H1 (cell line): ENCODE data around the gene PAWR. TPM values are rescaled to one million over a fixed set of nuclear protein-coding genes. Genes with fewer than 3 reads are reported as not detected.

Experiments
- CTCF ChIA-PET: fragments of 300-600 bp; sonication (Branson Sonifier 250); formaldehyde crosslinking; loops from one replicate; lab custom pipeline; 2021; ENCODE audit not compliant: partially characterized antibody; lab: Charles Lee
- POLR2A ChIA-PET: fragments of 300-600 bp; sonication (Branson Sonifier 250); formaldehyde crosslinking; loops from one replicate; lab custom pipeline; 2021; ENCODE audit warnings: inconsistent platforms; ENCODE audit not compliant: partially characterized antibody; lab: Charles Lee
- DNase-seq, 2 experiments: peaks; one replicate each; pipeline versions ENCODE4 v3.0.0 to v3.0.0-alpha.2; 2010 to 2022; ENCODE audit warnings: low spot score in 2 of 2, low read depth in 1 of 2, mixed read lengths in 1 of 2
- FAIRE-seq: peaks from 2 replicates; lab custom pipeline; 2011; peaks lifted over from hg19 to GRCh38; lab: Jason Lieb, UNC
- H2AFZ ChIP-seq: 2 replicates; pipeline ENCODE4 v1.8.1; 2012; ENCODE audit warnings: low read length, inconsistent platforms
- H2AK5ac ChIP-seq: 2 replicates; pipeline ENCODE4 v1.6.1; 2013; ENCODE audit warnings: low read depth, low read length
- H2BK120ac ChIP-seq: replicated peaks from 2 replicates; pipeline ENCODE3; 2013; ENCODE audit warnings: low read depth, low read length, inconsistent platforms
- H2BK12ac ChIP-seq: 2 replicates; pipeline ENCODE4 v1.6.1; 2013; ENCODE audit warnings: low read depth, low read length
- H2BK15ac ChIP-seq: 2 replicates; pipeline ENCODE4 v1.6.1; 2013; ENCODE audit warnings: low read length
- H2BK20ac ChIP-seq: 2 replicates; pipeline ENCODE4 v1.6.1; 2013; ENCODE audit warnings: low read length
- H2BK5ac ChIP-seq: 2 replicates; pipeline ENCODE4 v1.6.1; 2013; ENCODE audit warnings: low read depth, low read length
- H3K14ac ChIP-seq: 2 replicates; pipeline ENCODE4 v1.6.1; 2013; ENCODE audit warnings: inconsistent platforms; ENCODE audit not compliant: insufficient read length
- H3K18ac ChIP-seq: 2 replicates; pipeline ENCODE4 v1.6.1; 2013; ENCODE audit warnings: low read length; ENCODE audit errors: extremely low read depth
- H3K23ac ChIP-seq: 2 replicates; pipeline ENCODE4 v1.6.1; 2013; ENCODE audit warnings: inconsistent platforms; ENCODE audit not compliant: insufficient read length
- H3K23me2 ChIP-seq: 2 replicates; pipeline ENCODE4 v1.6.1; 2013; ENCODE audit warnings: low read depth, low read length
- H3K27ac ChIP-seq: 2 replicates; pipeline ENCODE4 v1.6.1; 2011; ENCODE audit warnings: low read depth, low read length, inconsistent platforms
- H3K27me3 ChIP-seq, 4 experiments: replicated peaks in 1 of 4; 1 replicate in 1 of 4; 2 replicates in 3 of 4; pipeline versions ENCODE4 v1.6.1 to v1.8.1; 2011 to 2013; ENCODE audit warnings: low read length in 3 of 4, mild to moderate bottlenecking in 3 of 4, inconsistent platforms in 2 of 4, mixed read lengths in 2 of 4, moderate library complexity in 1 of 4; ENCODE audit not compliant: control insufficient read depth in 3 of 4, insufficient read depth in 3 of 4; ENCODE audit errors: extremely low read depth in 1 of 4
- H3K36me3 ChIP-seq, 4 experiments: 2 replicates each; pipeline versions ENCODE4 v1.6.1 to v1.8.1; 2011 to 2013; ENCODE audit warnings: mild to moderate bottlenecking in 4 of 4, low read length in 3 of 4, moderate library complexity in 2 of 4, control low read depth in 1 of 4, inconsistent platforms in 1 of 4; ENCODE audit not compliant: insufficient read depth in 4 of 4, control insufficient read depth in 2 of 4
- H3K4ac ChIP-seq: replicated peaks from 2 replicates; pipeline ENCODE3; 2013; ENCODE audit warnings: low read length, low read depth, mixed read lengths, inconsistent platforms; ENCODE audit not compliant: insufficient read length
- H3K4me1 ChIP-seq, 4 experiments: replicated peaks in 1 of 4; 1 replicate in 1 of 4; 2 replicates in 3 of 4; pipeline versions ENCODE4 v1.6.1 to v1.8.1; 2011 to 2013; ENCODE audit warnings: low read length in 3 of 4, inconsistent platforms in 2 of 4, mixed read lengths in 1 of 4; ENCODE audit not compliant: insufficient read depth in 4 of 4, control insufficient read depth in 3 of 4
- H3K4me2 ChIP-seq, 2 experiments: 2 replicates each; pipeline versions ENCODE4 v1.6.1 to v1.8.1; 2011 to 2013; ENCODE audit warnings: low read depth in 2 of 2, low read length in 2 of 2, control low read depth in 1 of 2, inconsistent platforms in 1 of 2, mild to moderate bottlenecking in 1 of 2; ENCODE audit not compliant: insufficient read depth in 1 of 2
- H3K4me3 ChIP-seq, 4 experiments: fragments of 200-600, 300-600 bp in 1 of 4; sonication (generic), shearing (Covaris generic), sonication (Bioruptor Twin) in 1 of 4; 2 replicates each; pipeline versions ENCODE4 v1.5.1 to v1.8.1; 2011 to 2016; ENCODE audit warnings: low read length in 4 of 4, low read depth in 3 of 4, control low read depth in 2 of 4, inconsistent platforms in 2 of 4, mild to moderate bottlenecking in 2 of 4, mixed read lengths in 1 of 4, moderate library complexity in 1 of 4; ENCODE audit not compliant: insufficient read depth in 2 of 4; ENCODE audit errors: extremely low read depth in 1 of 4
- H3K56ac ChIP-seq: replicated peaks from 2 replicates; pipeline ENCODE3; 2013; ENCODE audit warnings: low read depth, mild to moderate bottlenecking, mixed read lengths, low read length, inconsistent platforms; ENCODE audit not compliant: insufficient read length
- H3K79me1 ChIP-seq: 2 replicates; pipeline ENCODE4 v1.6.1; 2013; ENCODE audit warnings: low read depth, low read length, control low read depth
- H3K79me2 ChIP-seq, 2 experiments: 2 replicates each; pipeline versions ENCODE4 v1.6.1 to v1.8.1; 2012 to 2013; ENCODE audit warnings: low read length in 2 of 2, mild to moderate bottlenecking in 2 of 2, inconsistent platforms in 1 of 2; ENCODE audit not compliant: insufficient read depth in 2 of 2, control insufficient read depth in 1 of 2
- H3K9ac ChIP-seq, 4 experiments: replicated peaks in 1 of 4; 1 replicate in 1 of 4; 2 replicates in 3 of 4; pipeline versions ENCODE4 v1.6.1 to v1.8.1; 2011 to 2013; ENCODE audit warnings: low read depth in 3 of 4, low read length in 3 of 4, control low read depth in 2 of 4, mild to moderate bottlenecking in 2 of 4, moderate library complexity in 2 of 4, inconsistent platforms in 1 of 4; ENCODE audit errors: extremely low read depth in 1 of 4
- H3K9me3 ChIP-seq, 2 experiments: 2 replicates each; pipeline versions ENCODE4 v1.6.1 to v1.8.1; 2012 to 2013; ENCODE audit warnings: mild to moderate bottlenecking in 2 of 2, moderate library complexity in 2 of 2, control low read depth in 1 of 2, inconsistent platforms in 1 of 2, low read depth in 1 of 2, low read length in 1 of 2, mixed read lengths in 1 of 2; ENCODE audit not compliant: insufficient read depth in 2 of 2
- H4K20me1 ChIP-seq, 2 experiments: replicated peaks in 1 of 2; 2 replicates each; pipeline versions ENCODE3 to v1.8.1; 2011 to 2013; ENCODE audit warnings: inconsistent platforms in 2 of 2, low read length in 2 of 2, mild to moderate bottlenecking in 1 of 2; ENCODE audit not compliant: insufficient read depth in 2 of 2, control insufficient read depth in 1 of 2
- H4K5ac ChIP-seq: 2 replicates; pipeline ENCODE4 v1.6.1; 2013; ENCODE audit warnings: low read length, low read depth, mixed read lengths, inconsistent platforms; ENCODE audit not compliant: insufficient read length
- H4K8ac ChIP-seq: 2 replicates; pipeline ENCODE4 v1.8.0; 2013; ENCODE audit warnings: mild to moderate bottlenecking, moderate library complexity, low read length, inconsistent platforms; ENCODE audit not compliant: insufficient read depth; ENCODE audit errors: extremely low read depth
- H4K91ac ChIP-seq: replicated peaks from 2 replicates; pipeline ENCODE3; 2013; ENCODE audit warnings: low read length, mixed read lengths, inconsistent platforms; ENCODE audit not compliant: insufficient read length
- BACH1 ChIP-seq: IDR thresholded peaks from 2 replicates; pipeline ENCODE4 v1.6.1; 2012; ENCODE audit warnings: low read length, improper control_type of control experiment
- CBX5 ChIP-seq: fragments of 300-800, 300-1000 bp; sonication (generic); IDR thresholded peaks from 2 replicates; pipeline ENCODE4 v1.7.1; 2016; ENCODE audit warnings: antibody characterized with exemption, low read length, low read depth
- EP300 ChIP-seq, 2 experiments: IDR thresholded peaks; 1 replicate in 1 of 2; 2 replicates in 1 of 2; pipeline ENCODE4 v1.6.1; 2011 to 2012; ENCODE audit warnings: low read depth in 2 of 2, low read length in 2 of 2, mild to moderate bottlenecking in 2 of 2, borderline replicate concordance in 1 of 2, inconsistent platforms in 1 of 2, moderate library complexity in 1 of 2
- EZH2 ChIP-seq: fragments of 200-600 bp; sonication (generic); IDR thresholded peaks from 2 replicates; pipeline ENCODE4 v1.7.1; 2012; ENCODE audit warnings: low read depth, mild to moderate bottlenecking, moderate library complexity, low read length, inconsistent platforms; ENCODE audit not compliant: severe bottlenecking
- JUN ChIP-seq: IDR thresholded peaks from 2 replicates; pipeline ENCODE4 v1.6.1; 2011; ENCODE audit warnings: low read depth, mild to moderate bottlenecking, improper control_type of control experiment, low read length
- JUND ChIP-seq: IDR thresholded peaks from 2 replicates; pipeline ENCODE4 v1.6.1; 2011; ENCODE audit warnings: mild to moderate bottlenecking, improper control_type of control experiment, low read length
- MAX ChIP-seq: IDR thresholded peaks from 2 replicates; pipeline ENCODE4 v1.6.1; 2012; ENCODE audit warnings: inconsistent platforms
- NRF1 ChIP-seq: IDR thresholded peaks from 2 replicates; pipeline ENCODE4 v1.6.1; 2011; ENCODE audit warnings: mild to moderate bottlenecking, low read depth, low read length, improper control_type of control experiment
- POLR2A ChIP-seq, 2 experiments: IDR thresholded peaks; 1 replicate in 1 of 2; 2 replicates in 1 of 2; pipeline ENCODE4 v1.6.1; 2011; ENCODE audit warnings: low read depth in 2 of 2, low read length in 2 of 2, mild to moderate bottlenecking in 2 of 2; ENCODE audit errors: control extremely low read depth in 1 of 2
- SIN3A ChIP-seq, 2 experiments: IDR thresholded peaks in 1 of 2; conservative IDR thresholded peaks in 1 of 2; 2 replicates each; pipeline ENCODE4 v1.6.1; 2011 to 2012; ENCODE audit warnings: low read length in 2 of 2, improper control_type of control experiment in 1 of 2, low read depth in 1 of 2, mild to moderate bottlenecking in 1 of 2
- SP1 ChIP-seq: IDR thresholded peaks from 2 replicates; pipeline ENCODE4 v1.6.1; 2011; ENCODE audit warnings: low read depth, low read length
- TEAD4 ChIP-seq: IDR thresholded peaks from 2 replicates; pipeline ENCODE4 v1.6.1; 2012; ENCODE audit warnings: low read depth, low read length, inconsistent platforms, mixed read lengths
- USF2 ChIP-seq: IDR thresholded peaks from 2 replicates; pipeline ENCODE4 v1.6.1; 2011; ENCODE audit warnings: low read length, improper control_type of control experiment
- polyA plus RNA-seq, 7 experiments: library from polyadenylated mRNA; depleted of rRNA in 3 of 7; stranded (reverse) in 5 of 7; unstranded in 2 of 7; fragments of >200 nt in 5 of 7; fragments of 200-250 nt in 2 of 7; gene quantifications; 1 replicate in 5 of 7; 2 replicates in 1 of 7; 4 replicates in 1 of 7; pipeline versions ENCODE4 v1.2.1 to v1.2.3, GENCODE V29; 2011 to 2013; ENCODE audit warnings: missing spikeins in 2 of 7, mixed read lengths in 2 of 7
- total RNA-seq: library from RNA; stranded (reverse); fragmentation: NEBNext Ultra II Directional; extraction: Animal tissue kit (Norgen Biotek cat#: 25700); gene quantifications from 2 replicates; pipeline ENCODE4 v1.2.1, GENCODE V29; 2021

The PAWR gene
- total and polyA plus RNA-seq, 2 of the 8 experiments (the other 6 are each of a cell fraction or from before 2014, with no cell fraction given), result 28.3 to 327 TPM

- Histone ChIP-seq H3K14ac (no peak overlapping the region), H3K4me2 (no peak overlapping the region), H3K4me1 (no peaks in the 10 kb centered on the region), H3K4ac (no peak overlapping the region), H2AK5ac (no peak overlapping the region), H3K27ac (no peak overlapping the region), H3K79me2 (no peaks in the 10 kb centered on the region), H3K23ac (no peak overlapping the region), H4K20me1 (no peaks in the 10 kb centered on the region), H3K4me3 (no peak overlapping the region), H3K9me3 (no peaks in the 10 kb centered on the region), H2BK12ac (no peak overlapping the region), H2BK20ac (no peak overlapping the region), H3K18ac (no peak overlapping the region), H4K5ac (no peak overlapping the region), H2BK120ac (no peak overlapping the region), H2AFZ (no peak overlapping the region), H3K36me3 (no peaks in the 10 kb centered on the region), H2BK15ac (no peak overlapping the region), H3K23me2 (no peaks in the 10 kb centered on the region), H2BK5ac (no peak overlapping the region), H3K56ac (no peak overlapping the region), H3K79me1 (no peaks in the 10 kb centered on the region), H3K27me3 (no peaks in the 10 kb centered on the region), H4K8ac (no peak overlapping the region), H4K91ac (no peak overlapping the region), H3K9ac (no peak overlapping the region)
- POLR2A ChIA-PET, result no interaction called here
- no peak for DNase-seq
- CTCF ChIA-PET, result interaction anchor here (1.0 kb wide), 1 partner anchor 19 kb away, joined by 4 read pairs; no protein-coding TSS in a partner anchor
- no peak for FAIRE-seq
- TF ChIP-seq NRF1 (no peak), POLR2A (IDR thresholded peaks at IDR 0.05; ENCODE audit: control extremely low read depth in 1 of 2, low read depth in 2 of 2, low read length in 2 of 2) (no peak), SP1 (no peak), EZH2 (no peak), BACH1 (no peak), SIN3A (conservative IDR thresholded peaks at IDR 0.05 in 1 of 2, IDR thresholded peaks at IDR 0.05 in 1 of 2; ENCODE audit: low read depth in 1 of 2, low read length in 2 of 2) (no peak), TEAD4 (no peak), EP300 (IDR thresholded peaks at IDR 0.05; ENCODE audit: borderline replicate concordance in 1 of 2, low read depth in 2 of 2, low read length in 2 of 2) (no peak), JUND (no peak), USF2 (no peak), MAX (no peak), JUN (no peak), CBX5 (no peak)
Observed at GRCh38 chr12:79732638-79733037, 41.9 kb upstream of the PAWR start.
